ENCODE measurements around the gene LTN1.

Gene LTN1

GRCh38 chr21:28908351-28908750 lies 84.3 kb downstream of the LTN1 start:
- DNase-seq (ENCODE audit: low read depth): no peak
- no peak for TF ChIP-seq MAX (IDR thresholded peaks at IDR 0.05; ENCODE audit: low read depth, low read length)
- no peak for TF ChIP-seq CTCF (IDR thresholded peaks at IDR 0.05; ENCODE audit: low read depth, low read length)
- no peak for TF ChIP-seq MYC (IDR thresholded peaks at IDR 0.05; ENCODE audit: low read depth, low read length)
- no peak for TF ChIP-seq POLR2A (IDR thresholded peaks at IDR 0.05; ENCODE audit: extremely low read depth, insufficient read length)
- no peak overlapping the region for H3K4me3 ChIP-seq (ENCODE audit: low read depth, low read length)

- TF ChIP-seq CTCF (IDR thresholded peaks at IDR 0.05; ENCODE audit: low read depth, low read length) (no peak), MYC (IDR thresholded peaks at IDR 0.05; ENCODE audit: low read depth, low read length) (no peak), MAX (IDR thresholded peaks at IDR 0.05; ENCODE audit: low read depth, low read length) (no peak), POLR2A (IDR thresholded peaks at IDR 0.05; ENCODE audit: extremely low read depth, insufficient read length) (no peak)
- H3K4me3 ChIP-seq (ENCODE audit: low read depth, low read length): no peak overlapping the region
- DNase-seq (ENCODE audit: low read depth): no peak
Measured at GRCh38 chr21:28906841-28907240, 85.8 kb downstream of the LTN1 start.

- no peak overlapping the region for H3K4me3 ChIP-seq (ENCODE audit: low read depth, low read length)
- DNase-seq (ENCODE audit: low read depth): no peak
- TF ChIP-seq POLR2A (IDR thresholded peaks at IDR 0.05; ENCODE audit: extremely low read depth, insufficient read length) (no peak), CTCF (IDR thresholded peaks at IDR 0.05; ENCODE audit: low read depth, low read length) (no peak), MYC (IDR thresholded peaks at IDR 0.05; ENCODE audit: low read depth, low read length) (no peak), MAX (IDR thresholded peaks at IDR 0.05; ENCODE audit: low read depth, low read length) (no peak)
Measured at GRCh38 chr21:28906236-28906635, 86.4 kb downstream of the LTN1 start.

- TF ChIP-seq MAX (IDR thresholded peaks at IDR 0.05; ENCODE audit: low read depth, low read length) (no peak), CTCF (IDR thresholded peaks at IDR 0.05; ENCODE audit: low read depth, low read length) (no peak), MYC (IDR thresholded peaks at IDR 0.05; ENCODE audit: low read depth, low read length) (no peak), POLR2A (IDR thresholded peaks at IDR 0.05; ENCODE audit: extremely low read depth, insufficient read length) (no peak)
- DNase-seq (ENCODE audit: low read depth): no peak
- no peak overlapping the region for H3K4me3 ChIP-seq (ENCODE audit: low read depth, low read length)
Measured at GRCh38 chr21:28904961-28905435, 87.7 kb downstream of the LTN1 start.

GRCh38 chr21:28903448-28903847 lies 89.2 kb downstream of the LTN1 start:
- TF ChIP-seq MAX (IDR thresholded peaks at IDR 0.05; ENCODE audit: low read depth, low read length) (no peak), MYC (IDR thresholded peaks at IDR 0.05; ENCODE audit: low read depth, low read length) (no peak), POLR2A (IDR thresholded peaks at IDR 0.05; ENCODE audit: extremely low read depth, insufficient read length) (no peak), CTCF (IDR thresholded peaks at IDR 0.05; ENCODE audit: low read depth, low read length) (no peak)
- no peak overlapping the region for H3K4me3 ChIP-seq (ENCODE audit: low read depth, low read length)
- DNase-seq (ENCODE audit: low read depth): no peak

GRCh38 chr21:28900481-28900880 lies 92.2 kb downstream of the LTN1 start:
- no peak overlapping the region for H3K4me3 ChIP-seq (ENCODE audit: low read depth, low read length)
- no peak for DNase-seq (ENCODE audit: low read depth)
- no peak for TF ChIP-seq MAX (IDR thresholded peaks at IDR 0.05; ENCODE audit: low read depth, low read length)
